Transverse colon (tissue), 4 donors: ENCODE data around the gene MYD88.

Source experiments
- EP300 ChIP-seq: sonication (generic); formaldehyde crosslinking; IDR thresholded peaks from one replicate; pipeline ENCODE4 v1.6.1; 2017; ENCODE audit warnings: antibody characterized with exemption, low read depth
- POLR2AphosphoS5 ChIP-seq, 3 donors: sonication (generic); formaldehyde crosslinking; IDR thresholded peaks; one replicate each; pipeline ENCODE4 v1.6.1; 2016; ENCODE audit warnings: antibody characterized with exemption in 3 of 3
- TF ChIP-seq, protein P1 (sequence below), 5 experiments: fragments of 200-600 bp in 3 of 5; fragments of 450-650 bp in 2 of 5; sonication (generic) in 3 of 5; IDR thresholded peaks; 1 replicate in 2 of 5; 2 replicates in 3 of 5; pipeline ENCODE4 v1.5.1; 2016 to 2017; ENCODE audit warnings: antibody characterized with exemption in 5 of 5, inconsistent platforms in 3 of 5, mild to moderate bottlenecking in 2 of 5, moderate library complexity in 1 of 5

DNA sequence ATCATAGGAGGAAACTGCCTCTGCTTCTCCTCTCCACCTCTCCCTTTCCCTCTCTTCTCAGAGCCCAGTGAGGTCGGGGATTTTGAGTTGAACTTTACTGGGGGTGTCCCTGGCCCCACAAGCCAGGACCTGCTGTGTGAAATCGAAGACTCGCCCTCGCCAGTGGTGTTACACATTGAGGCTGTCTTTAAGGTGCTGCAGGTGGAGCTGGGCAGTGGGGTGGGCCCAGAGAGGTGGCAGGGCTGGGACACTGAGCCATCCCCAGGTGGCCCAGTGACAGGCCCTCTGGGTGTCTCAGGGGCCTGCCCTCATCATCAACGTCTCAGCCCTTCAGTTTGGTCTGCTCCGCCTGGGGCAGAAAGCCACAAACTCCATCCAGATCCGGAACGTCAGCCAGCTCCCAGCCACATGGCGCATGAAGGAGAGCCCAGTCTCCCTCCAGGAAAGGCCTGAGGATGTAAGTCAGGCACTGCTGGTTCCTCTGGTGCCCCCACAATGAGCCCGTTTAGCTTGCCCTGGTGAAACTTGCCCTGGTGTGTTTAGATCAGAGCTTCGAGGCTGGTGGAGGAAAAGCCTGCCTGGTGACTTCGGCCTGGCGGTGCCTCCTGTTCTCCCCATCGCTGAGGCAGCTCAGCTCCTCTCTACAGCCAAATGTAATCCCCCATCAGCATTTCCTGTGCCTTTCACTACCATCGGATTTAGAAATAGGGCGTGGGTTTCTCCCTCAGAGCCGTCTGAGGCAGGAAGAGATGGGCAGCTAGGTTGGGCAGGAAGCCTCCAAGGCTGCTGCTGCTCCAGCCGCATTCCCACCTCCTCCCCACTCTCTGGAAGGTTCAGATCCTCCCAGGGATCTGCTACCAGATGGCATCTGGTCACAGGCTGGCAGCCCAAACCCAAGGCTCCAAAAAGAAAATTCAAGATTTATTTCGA lies 40.8 kb upstream of the MYD88 start:
- TF ChIP-seq, protein P1, sequence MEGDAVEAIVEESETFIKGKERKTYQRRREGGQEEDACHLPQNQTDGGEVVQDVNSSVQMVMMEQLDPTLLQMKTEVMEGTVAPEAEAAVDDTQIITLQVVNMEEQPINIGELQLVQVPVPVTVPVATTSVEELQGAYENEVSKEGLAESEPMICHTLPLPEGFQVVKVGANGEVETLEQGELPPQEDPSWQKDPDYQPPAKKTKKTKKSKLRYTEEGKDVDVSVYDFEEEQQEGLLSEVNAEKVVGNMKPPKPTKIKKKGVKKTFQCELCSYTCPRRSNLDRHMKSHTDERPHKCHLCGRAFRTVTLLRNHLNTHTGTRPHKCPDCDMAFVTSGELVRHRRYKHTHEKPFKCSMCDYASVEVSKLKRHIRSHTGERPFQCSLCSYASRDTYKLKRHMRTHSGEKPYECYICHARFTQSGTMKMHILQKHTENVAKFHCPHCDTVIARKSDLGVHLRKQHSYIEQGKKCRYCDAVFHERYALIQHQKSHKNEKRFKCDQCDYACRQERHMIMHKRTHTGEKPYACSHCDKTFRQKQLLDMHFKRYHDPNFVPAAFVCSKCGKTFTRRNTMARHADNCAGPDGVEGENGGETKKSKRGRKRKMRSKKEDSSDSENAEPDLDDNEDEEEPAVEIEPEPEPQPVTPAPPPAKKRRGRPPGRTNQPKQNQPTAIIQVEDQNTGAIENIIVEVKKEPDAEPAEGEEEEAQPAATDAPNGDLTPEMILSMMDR (IDR thresholded peaks at IDR 0.05) = no peak
- TF ChIP-seq POLR2AphosphoS5 (IDR thresholded peaks at IDR 0.05) (no peak), EP300 (no peak)
